OCI-LY7 (cell line): ENCODE data around the gene SORBS2. TPM values are rescaled to one million over a fixed set of nuclear protein-coding genes. Genes with fewer than 3 reads are reported as not detected.

Source experiments
- BruUV-seq: library from RNA; stranded (reverse); fragments of 400-500 nt; replicated peaks from 2 replicates; lab custom pipeline; 2021; lab: Mats Ljungman, UMichigan
- CTCF ChIA-PET: fragments of 300-600 bp; sonication (Branson Sonifier 250); formaldehyde crosslinking; loops from one replicate; lab custom pipeline; 2022; ENCODE audit warnings: antibody characterized with exemption; ENCODE audit not compliant: unreplicated experiment; lab: Charles Lee
- POLR2A ChIA-PET: fragments of 300-600 bp; sonication (Branson Sonifier 250); formaldehyde crosslinking; loops from one replicate; lab custom pipeline; 2022; ENCODE audit warnings: antibody characterized with exemption; lab: Charles Lee
- DNase-seq: peaks from one replicate; pipeline ENCODE4 v3.0.0-alpha.2; 2015; ENCODE audit warnings: low spot score
- H2AFZ ChIP-seq: fragments of 200-600 bp; sonication (generic), shearing (Covaris generic); 2 replicates; pipeline ENCODE4 v1.6.1; 2014; ENCODE audit warnings: mild to moderate bottlenecking, antibody characterized with exemption, low read length, moderate library complexity
- H3K27ac ChIP-seq: fragments of 200-600 bp; sonication (generic); 2 replicates; pipeline ENCODE4 v1.5.1; 2014; ENCODE audit warnings: mixed run types, low read depth, mild to moderate bottlenecking, moderate library complexity, low read length, inconsistent platforms; ENCODE audit not compliant: poor library complexity, severe bottlenecking
- H3K36me3 ChIP-seq: fragments of 200-600 bp; sonication (generic); 2 replicates; pipeline ENCODE4 v1.6.1; 2014; ENCODE audit warnings: mild to moderate bottlenecking, antibody characterized with exemption, low read length, moderate library complexity, mixed read lengths; ENCODE audit not compliant: insufficient read depth
- H3K4me1 ChIP-seq: fragments of 200-600 bp; sonication (generic); 2 replicates; pipeline ENCODE4 v1.5.1; 2014; ENCODE audit warnings: mild to moderate bottlenecking, low read length; ENCODE audit not compliant: insufficient read depth, poor library complexity, severe bottlenecking
- H3K4me2 ChIP-seq: fragments of 200-600 bp; sonication (generic); 2 replicates; pipeline ENCODE4 v1.6.1; 2014; ENCODE audit warnings: mild to moderate bottlenecking, low read length
- H3K4me3 ChIP-seq: fragments of 200-600 bp; sonication (generic); 2 replicates; pipeline ENCODE4 v1.5.1; 2014; ENCODE audit warnings: mild to moderate bottlenecking, low read depth, low read length; ENCODE audit not compliant: poor library complexity, severe bottlenecking
- H3K79me2 ChIP-seq: fragments of 200-600 bp; sonication (generic); 2 replicates; pipeline ENCODE4 v1.6.1; 2016; ENCODE audit warnings: low read depth, mild to moderate bottlenecking, low read length, moderate library complexity, mixed read lengths; ENCODE audit not compliant: insufficient read depth
- H3K9me2 ChIP-seq: fragments of 200-600 bp; sonication (generic); 2 replicates; pipeline ENCODE4 v1.6.1; 2016; ENCODE audit warnings: mild to moderate bottlenecking, low read length, mixed read lengths; ENCODE audit not compliant: insufficient read depth
- H3K9me3 ChIP-seq: fragments of 200-600 bp; sonication (generic); 2 replicates; pipeline ENCODE4 v1.6.1; 2014; ENCODE audit warnings: mild to moderate bottlenecking, mixed run types, low read length, mixed read lengths
- H4K20me1 ChIP-seq: fragments of 200-600 bp; sonication (generic); 2 replicates; pipeline ENCODE4 v1.6.1; 2014; ENCODE audit warnings: mild to moderate bottlenecking, antibody characterized with exemption, low read length, moderate library complexity, mixed read lengths; ENCODE audit not compliant: insufficient read depth
- EZH2phosphoT487 ChIP-seq: fragments of 200-600 bp; sonication (generic); IDR thresholded peaks from 2 replicates; pipeline ENCODE4 v1.6.1; 2018; ENCODE audit warnings: low read depth, borderline replicate concordance, mild to moderate bottlenecking, mixed run types, antibody characterized with exemption, low read length, moderate library complexity, mixed read lengths
- intact Hi-C: fragments of 100-400 bp; cut with micrococcal nuclease; formaldehyde crosslinking; loops from one replicate; pipeline ENCODE4 v1.10.0; 2022; ENCODE audit not compliant: unreplicated experiment
- total RNA-seq, 2 experiments: library from RNA; depleted of rRNA in 1 of 2; stranded (reverse); fragments of >200 nt in 1 of 2; shearing (Covaris generic) in 1 of 2; gene quantifications; 2 replicates each; pipeline ENCODE4 v1.2.3, GENCODE V29; 2014 to 2022
- TF ChIP-seq, protein P1 (sequence below): fragments of 200-600 bp; sonication (generic); conservative IDR thresholded peaks from 2 replicates; pipeline ENCODE4 v1.5.1; 2014; ENCODE audit warnings: mild to moderate bottlenecking, antibody characterized with exemption, low read length, moderate library complexity, mixed read lengths

The SORBS2 gene
- total RNA-seq, 2 experiments from 2014 or later, result 33.2 to 43.5 TPM

DNA sequence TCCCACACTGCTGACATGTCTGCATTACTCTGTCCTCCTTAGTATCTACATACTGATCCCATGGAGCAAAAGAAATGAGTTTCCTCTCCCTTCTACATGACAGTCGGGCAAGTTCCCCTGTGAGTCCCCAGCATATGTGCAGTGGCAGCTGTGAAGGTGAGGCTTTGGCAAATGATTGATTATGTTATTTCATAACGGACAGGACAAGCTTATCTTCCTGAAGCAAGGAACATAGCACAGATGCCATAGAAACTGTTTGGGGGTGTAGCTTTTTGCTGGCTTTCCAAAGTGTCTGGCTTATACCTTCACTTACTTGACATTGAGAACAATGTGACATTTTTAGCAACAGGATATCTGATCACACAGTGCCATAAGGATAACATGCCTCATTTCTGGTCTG is 139.8 kb downstream of the SORBS2 start:
- TF ChIP-seq EZH2phosphoT487, result no peak
- TF ChIP-seq, protein P1, sequence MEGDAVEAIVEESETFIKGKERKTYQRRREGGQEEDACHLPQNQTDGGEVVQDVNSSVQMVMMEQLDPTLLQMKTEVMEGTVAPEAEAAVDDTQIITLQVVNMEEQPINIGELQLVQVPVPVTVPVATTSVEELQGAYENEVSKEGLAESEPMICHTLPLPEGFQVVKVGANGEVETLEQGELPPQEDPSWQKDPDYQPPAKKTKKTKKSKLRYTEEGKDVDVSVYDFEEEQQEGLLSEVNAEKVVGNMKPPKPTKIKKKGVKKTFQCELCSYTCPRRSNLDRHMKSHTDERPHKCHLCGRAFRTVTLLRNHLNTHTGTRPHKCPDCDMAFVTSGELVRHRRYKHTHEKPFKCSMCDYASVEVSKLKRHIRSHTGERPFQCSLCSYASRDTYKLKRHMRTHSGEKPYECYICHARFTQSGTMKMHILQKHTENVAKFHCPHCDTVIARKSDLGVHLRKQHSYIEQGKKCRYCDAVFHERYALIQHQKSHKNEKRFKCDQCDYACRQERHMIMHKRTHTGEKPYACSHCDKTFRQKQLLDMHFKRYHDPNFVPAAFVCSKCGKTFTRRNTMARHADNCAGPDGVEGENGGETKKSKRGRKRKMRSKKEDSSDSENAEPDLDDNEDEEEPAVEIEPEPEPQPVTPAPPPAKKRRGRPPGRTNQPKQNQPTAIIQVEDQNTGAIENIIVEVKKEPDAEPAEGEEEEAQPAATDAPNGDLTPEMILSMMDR, result no peak
- CTCF ChIA-PET, result no interaction called here

DNA sequence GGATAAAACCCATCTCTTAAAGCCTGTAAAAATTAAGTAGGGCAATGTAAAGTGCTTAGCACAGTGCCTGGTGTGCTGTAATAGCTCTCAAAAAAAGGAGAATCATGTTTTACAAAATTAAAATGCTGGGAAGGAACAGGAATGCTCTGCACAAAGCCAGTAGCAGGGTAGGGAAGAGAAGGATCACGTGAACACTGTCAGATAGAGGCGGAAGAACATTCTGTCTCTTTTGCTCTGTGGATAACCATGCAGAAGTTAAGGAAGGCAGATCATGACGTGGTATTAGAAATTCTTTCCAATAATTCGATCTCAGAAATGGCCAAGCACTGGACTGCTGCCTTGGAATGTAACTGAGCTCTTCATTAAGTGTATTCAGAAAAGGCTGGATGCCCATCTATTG is 140.5 kb downstream of the SORBS2 start:
- intact Hi-C loops, result no loop called here

More for the DNA sequence above, 139.8 kb downstream of the SORBS2 start:
- H3K79me2 ChIP-seq, result no peaks in the 10 kb centered on the region
- no peaks in the 10 kb centered on the region for H4K20me1 ChIP-seq
- H3K4me1 ChIP-seq, result no peaks in the 10 kb centered on the region
- no peaks in the 10 kb centered on the region for H3K9me2 ChIP-seq
- intact Hi-C loops, result no loop called here
- no peak overlapping the region for H2AFZ ChIP-seq
- H3K27ac ChIP-seq, result no peak overlapping the region
- no peak overlapping the region for H3K4me3 ChIP-seq
- DNase-seq, result no peak
- no peaks in the 10 kb centered on the region for H3K9me3 ChIP-seq
- H3K36me3 ChIP-seq, result no peaks in the 10 kb centered on the region
- no TSS peak for BruUV-seq
- H3K4me2 ChIP-seq, result no peak overlapping the region
- POLR2A ChIA-PET, result no interaction called here

DNA sequence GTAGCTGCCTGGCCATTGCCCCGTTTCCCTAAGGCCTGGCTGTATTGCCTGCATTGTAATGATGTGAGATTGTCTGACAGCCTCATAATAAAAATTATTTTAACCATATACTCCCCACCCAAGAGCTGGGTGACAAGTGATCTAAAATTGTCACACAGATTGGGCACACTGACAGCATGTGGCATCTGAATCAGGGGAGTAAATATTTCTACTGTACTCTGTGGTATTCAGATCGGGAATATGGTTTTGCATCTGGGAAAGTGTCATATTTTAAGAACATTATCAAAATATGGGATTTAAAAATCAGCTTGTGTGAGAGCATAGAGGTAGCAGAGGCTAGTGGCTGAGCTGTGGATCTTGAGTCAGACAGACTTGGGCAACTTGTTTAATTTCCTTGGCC is 140.9 kb downstream of the SORBS2 start:
- no peak overlapping the region for H3K4me2 ChIP-seq
- no TSS peak for BruUV-seq
- H4K20me1 ChIP-seq, result no peaks in the 10 kb centered on the region
- POLR2A ChIA-PET, result interaction anchor here (0.6 kb wide), 1 partner anchor 293 kb away, joined by 3 read pairs; no protein-coding TSS in a partner anchor
- no peaks in the 10 kb centered on the region for H3K9me2 ChIP-seq
- intact Hi-C loops, result no loop called here
- H3K27ac ChIP-seq, result no peak overlapping the region
- no peak overlapping the region for H2AFZ ChIP-seq
- no peak overlapping the region for H3K4me3 ChIP-seq
- H3K4me1 ChIP-seq, result no peaks in the 10 kb centered on the region
- no peaks in the 10 kb centered on the region for H3K9me3 ChIP-seq
- CTCF ChIA-PET, result no interaction called here
- TF ChIP-seq EZH2phosphoT487, result no peak
- TF ChIP-seq, protein P1, result no peak
- H3K79me2 ChIP-seq, result no peaks in the 10 kb centered on the region
- DNase-seq, result no peak
- no peaks in the 10 kb centered on the region for H3K36me3 ChIP-seq

More for the DNA sequence above, 140.5 kb downstream of the SORBS2 start:
- TF ChIP-seq, protein P1, result no peak
- TF ChIP-seq EZH2phosphoT487, result no peak
- no peaks in the 10 kb centered on the region for H4K20me1 ChIP-seq
- no peak for DNase-seq
- H3K4me3 ChIP-seq, result no peak overlapping the region
- H3K4me1 ChIP-seq, result no peaks in the 10 kb centered on the region
- H3K27ac ChIP-seq, result no peak overlapping the region
- no peak overlapping the region for H2AFZ ChIP-seq
- no peaks in the 10 kb centered on the region for H3K9me3 ChIP-seq
- H3K4me2 ChIP-seq, result no peak overlapping the region
- H3K79me2 ChIP-seq, result no peaks in the 10 kb centered on the region
- H3K36me3 ChIP-seq, result no peaks in the 10 kb centered on the region
- POLR2A ChIA-PET, result no interaction called here
- BruUV-seq, result no TSS peak
- CTCF ChIA-PET, result no interaction called here
- no peaks in the 10 kb centered on the region for H3K9me2 ChIP-seq
